GM18873 (cell line): Measurements from ENCODE around the gene CXCL1.

ENCODE experiments used
- ATAC-seq: cut with Tn5 transposase; IDR thresholded peaks from one replicate; pipeline ENCODE4 v1.9.1; 2021; ENCODE audit warnings: mild to moderate bottlenecking, moderate library complexity, moderate number of reproducible peaks; ENCODE audit not compliant: unreplicated experiment, low FRiP score

Gene CXCL1

GRCh38 chr4:73908965-73909364 is 39.8 kb downstream of the CXCL1 start:
- no peak for ATAC-seq

GRCh38 chr4:73911746-73912145 is 42.6 kb downstream of the CXCL1 start:
- ATAC-seq: no peak

DNA sequence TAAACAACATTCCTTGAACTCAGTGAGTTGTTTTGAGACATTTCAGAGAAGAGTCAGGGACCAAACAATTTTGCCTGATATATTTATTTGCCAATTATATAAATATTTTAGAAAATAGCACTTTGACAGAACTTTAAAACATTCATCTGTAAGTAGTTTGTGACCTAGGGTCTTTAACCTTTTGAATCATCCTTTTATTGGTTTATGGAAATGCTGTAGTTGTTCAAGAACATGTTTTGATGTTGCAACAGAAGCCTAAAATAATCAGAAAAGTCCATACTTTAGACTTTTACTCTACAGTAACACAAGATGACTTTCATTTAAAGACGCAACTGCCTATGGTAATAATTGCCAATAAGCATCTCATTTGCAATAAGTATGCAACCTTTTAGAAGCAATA is 43.0 kb downstream of the CXCL1 start:
- ATAC-seq: no peak

- no peak for ATAC-seq
These were observed 44.9 kb downstream of the CXCL1 start for GRCh38 chr4:73914071-73914470.

- no peak for ATAC-seq
These were observed 47.2 kb downstream of the CXCL1 start for GRCh38 chr4:73916172-73916925.

GRCh38 chr4:73917081-73917501 is 47.9 kb downstream of the CXCL1 start:
- ATAC-seq: no peak

DNA sequence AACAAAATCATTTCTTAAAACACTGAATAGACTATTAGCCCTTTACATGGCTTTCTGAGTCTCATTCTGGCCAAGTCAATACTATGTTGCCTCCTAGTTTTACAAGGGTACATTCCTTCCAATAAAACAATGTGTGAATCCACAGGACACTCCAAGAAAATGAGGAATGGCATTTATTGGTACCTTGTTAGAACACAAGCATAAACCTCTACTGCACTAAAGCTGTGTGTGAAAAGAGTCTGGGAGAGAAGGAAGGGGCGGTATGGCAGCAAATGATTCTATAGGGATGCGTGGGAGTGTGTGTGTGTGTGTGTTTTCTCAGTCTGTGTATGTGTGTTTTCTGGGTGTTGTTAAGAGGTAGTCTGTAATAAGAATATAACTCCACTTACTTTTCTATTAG is 48.9 kb downstream of the CXCL1 start:
- no peak for ATAC-seq

DNA sequence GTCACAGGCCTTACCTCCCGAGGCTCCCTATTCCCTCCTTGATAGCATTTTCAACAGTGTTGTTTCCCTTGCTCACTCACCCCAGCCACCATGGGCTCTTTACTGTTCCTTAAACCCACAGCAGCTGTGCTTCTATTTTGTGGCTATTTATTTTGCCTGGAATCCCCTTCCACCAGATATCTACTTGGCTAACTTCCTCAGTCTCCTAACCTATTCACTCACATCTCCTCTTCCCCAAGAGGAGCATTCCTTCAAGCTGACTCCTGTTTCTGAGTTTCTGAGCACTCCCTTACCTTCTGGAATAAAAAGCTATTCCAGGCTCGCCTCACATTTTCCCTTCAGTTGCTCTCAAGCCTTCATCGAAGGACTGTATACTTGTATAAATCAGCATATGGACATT is 50.5 kb downstream of the CXCL1 start:
- ATAC-seq: no peak
